Dermis blood vessel endothelial cell (primary cell): ENCODE data around the gene ZDHHC8. TPM values are rescaled to one million over a fixed set of nuclear protein-coding genes. Genes with fewer than 3 reads are reported as not detected.
A peak's percentile ranks its signal among the peaks of the same experiment; 100 is the strongest.

Experiments
- DNase-seq: peaks from one replicate; pipeline ENCODE4 v3.0.0; 2010
- total RNA-seq: library from RNA; depleted of rRNA; stranded (reverse); fragments of >200 nt; gene quantifications from 2 replicates; pipeline ENCODE4 v1.2.3, GENCODE V29; 2014

Gene ZDHHC8
- total RNA-seq, 1 donor from 2014 or later: 9.0 TPM

DNA sequence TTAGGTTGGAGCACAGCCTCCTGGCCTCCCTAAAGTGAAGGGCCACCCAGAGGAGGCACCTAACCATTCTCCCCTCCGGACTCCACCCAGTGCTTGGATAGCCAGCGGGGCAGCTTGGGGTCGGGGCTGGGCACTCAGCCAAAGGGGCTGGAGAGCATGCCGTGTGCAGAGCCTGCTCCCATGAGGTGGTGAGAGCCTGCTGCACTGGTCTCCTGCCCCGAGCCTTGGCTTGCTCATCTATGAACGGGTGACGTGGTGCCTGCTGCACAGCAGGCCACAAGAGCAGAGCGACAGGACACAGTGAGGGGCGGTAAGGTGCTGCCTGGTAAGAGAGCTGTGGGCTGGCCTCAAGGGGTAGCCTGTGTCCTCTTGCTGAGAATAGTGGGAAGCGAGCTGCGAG lies 33.3 kb downstream of the ZDHHC8 start:
- DNase-seq: no peak

DNA sequence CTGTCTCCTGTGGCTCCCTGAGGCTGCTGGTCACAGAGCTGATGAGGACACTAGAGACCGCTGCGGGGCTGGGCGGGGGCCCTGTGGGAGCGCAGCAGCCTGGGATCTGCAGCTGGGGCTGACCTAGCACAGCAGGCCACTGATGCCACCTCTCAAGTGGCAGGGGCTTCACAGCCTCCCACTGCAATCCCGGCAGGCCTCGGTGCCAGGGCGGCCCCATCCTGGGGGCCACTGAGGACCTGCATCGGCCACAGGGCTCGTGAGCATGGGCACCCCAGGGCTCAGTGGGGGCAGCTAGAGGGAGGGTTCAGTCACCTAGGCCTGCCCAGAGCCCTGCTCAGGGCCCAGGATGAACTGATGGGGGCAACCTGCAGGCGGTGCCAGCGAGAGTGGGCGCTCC lies 33.8 kb downstream of the ZDHHC8 start:
- no peak for DNase-seq

DNA sequence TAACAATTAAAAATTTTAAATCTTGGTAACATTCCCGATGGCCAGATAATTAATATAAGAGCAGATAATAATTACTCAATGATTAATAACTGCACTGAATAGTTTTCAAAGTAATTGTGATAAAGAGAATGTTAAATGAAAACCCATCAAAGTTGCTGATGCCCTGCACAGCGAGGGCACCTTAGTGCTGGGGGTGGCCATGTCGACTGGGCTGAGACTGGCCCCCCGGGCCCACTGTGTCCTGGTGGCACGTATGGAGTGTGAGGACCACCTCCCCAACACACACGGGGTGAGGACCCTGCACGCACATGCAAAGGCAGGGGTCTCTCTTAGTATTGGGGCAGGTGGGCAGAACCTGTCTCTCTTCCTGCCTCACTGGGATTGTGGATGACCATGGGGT lies 34.3 kb downstream of the ZDHHC8 start:
- DNase-seq: no peak

DNA sequence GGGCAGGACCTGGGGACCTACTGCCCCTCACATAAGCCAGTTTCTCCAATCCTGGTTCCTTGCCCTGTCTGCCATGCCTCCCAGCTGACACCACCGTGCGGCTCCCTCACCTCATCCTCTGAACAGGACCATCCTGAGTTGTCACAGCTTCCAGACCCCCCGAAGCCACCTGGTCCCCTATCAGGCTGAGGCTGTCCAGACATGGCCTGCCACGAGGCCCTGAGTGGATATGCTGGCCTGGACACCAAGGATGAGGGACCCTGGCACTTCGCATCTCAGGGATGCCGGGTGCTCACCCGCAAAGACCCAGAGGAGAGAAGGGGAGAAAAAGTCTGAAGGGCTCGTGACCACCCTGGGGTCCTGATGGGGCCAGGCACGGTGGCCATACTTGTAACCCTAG lies 35.1 kb downstream of the ZDHHC8 start:
- DNase-seq: no peak

DNA sequence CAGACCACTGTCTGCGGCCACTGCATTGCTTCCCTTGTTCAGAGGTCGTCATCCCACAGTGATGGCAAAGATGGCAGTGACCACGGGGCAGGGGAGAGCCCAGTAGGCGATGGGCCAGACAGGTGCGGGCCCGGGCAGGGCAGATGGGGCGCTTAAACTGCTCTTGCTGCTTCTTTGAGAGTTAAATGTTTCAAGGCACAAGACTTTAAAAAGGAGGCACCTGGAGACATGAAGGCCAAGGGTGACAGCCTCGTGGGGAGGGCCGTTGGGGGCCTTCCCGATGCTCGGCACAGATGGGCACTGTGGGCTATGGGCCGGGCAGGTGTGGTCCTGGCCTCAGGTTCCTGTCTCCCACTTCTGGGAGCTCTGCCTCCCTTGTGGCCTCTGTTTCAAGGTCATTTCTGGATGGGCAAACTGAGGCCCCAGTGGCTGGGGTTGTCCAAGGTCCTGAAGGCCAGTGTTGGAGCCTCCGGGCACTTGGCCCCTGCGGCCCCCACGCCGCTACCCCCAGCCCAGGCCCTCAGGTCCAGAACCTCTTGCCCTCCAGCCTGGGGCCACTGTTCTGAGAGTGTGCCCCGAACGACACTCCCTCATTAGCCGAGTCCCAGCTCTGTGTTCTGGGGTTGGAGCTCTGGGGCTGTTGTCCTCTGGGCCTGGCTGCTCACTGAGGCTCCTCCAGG lies 36.2 kb downstream of the ZDHHC8 start:
- no peak for DNase-seq

DNA sequence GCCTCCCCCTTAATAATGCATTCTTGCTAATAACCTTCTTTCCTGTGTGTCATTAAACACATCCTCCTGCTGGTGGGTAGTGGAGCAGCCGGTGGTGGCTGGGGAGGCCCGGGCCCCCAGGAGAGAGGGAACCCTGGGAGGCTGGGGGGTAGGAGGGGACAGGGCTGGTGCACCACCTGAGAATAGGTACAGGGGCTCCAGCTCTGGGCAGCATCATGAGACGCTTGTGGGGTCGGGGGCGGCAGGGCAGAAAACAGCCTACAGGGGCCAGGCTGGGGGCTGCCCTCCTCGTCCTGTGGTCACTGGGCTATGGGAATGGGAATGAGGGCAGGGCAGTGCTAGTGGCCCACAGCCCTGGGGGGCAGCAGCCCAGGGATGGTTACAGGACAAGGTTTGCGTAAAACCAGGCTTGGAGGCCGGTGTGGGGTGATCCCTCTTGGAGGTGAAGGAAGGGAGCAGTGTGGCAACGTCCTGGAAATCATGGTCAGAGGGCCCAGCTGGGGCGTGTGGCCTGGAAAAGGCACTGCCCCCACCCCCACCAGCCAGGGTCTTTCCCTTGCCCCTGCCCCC lies 37.7 kb downstream of the ZDHHC8 start:
- no peak for DNase-seq

DNA sequence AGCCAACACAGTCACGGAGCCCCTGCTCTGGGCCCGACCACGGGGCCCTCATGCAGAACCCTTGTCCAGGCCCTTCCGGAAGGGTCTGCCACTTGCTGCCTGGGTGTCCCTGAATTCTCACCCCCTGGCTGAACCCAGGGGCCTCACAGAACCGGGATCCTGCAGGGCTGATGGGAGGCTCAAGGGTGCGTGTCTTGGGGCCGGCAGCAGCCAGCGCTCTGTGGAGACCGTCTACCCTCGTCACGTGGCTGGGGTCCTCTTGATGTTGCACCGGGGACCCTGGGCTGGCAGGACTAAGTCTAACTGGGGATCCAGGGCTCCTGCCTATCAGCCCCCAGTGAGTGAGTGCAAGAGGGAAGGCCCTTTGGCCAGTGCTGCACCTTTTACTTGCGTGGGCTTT lies 38.6 kb downstream of the ZDHHC8 start:
- DNase-seq: no peak

DNA sequence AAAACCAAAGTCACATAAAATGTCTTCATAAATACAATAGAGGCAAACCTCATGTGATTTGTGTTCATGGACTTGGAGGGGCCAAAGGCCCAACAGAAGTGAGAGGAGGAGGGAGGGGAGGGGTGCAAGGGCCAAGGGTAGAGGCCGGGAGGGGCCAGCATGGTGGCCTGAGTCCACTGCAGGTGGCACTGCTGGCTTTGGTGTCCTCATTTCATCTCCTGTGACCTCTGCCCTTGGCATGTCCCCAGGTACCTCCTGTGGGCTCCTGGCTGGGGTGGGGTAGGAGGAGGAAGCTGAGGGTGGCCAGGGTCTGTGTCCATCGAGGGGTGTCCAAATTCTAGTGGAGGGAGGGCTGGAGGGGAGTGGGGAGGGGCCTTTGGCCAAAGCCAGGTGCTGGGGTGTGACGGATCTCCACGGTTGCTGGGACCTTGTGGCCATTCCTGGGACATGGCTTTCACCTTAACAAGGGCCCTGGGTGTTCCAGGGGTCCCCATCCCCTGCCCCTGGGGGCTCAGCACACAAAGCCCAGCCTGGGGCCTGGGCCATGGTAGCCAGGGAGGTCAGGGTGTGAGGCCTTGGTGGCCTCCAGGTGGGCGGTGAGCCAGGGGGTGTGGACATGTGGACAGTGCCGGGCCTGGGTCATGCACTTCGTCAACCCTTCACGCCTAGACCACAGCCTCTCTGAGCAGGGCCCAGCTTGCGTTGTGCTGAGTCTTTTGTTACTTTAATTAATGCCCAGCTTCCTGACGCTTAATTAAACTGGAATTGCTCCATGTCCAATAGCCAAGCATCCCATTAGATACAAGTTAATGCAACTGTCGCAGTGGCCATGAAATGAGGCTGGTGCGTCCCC lies 39.9 kb downstream of the ZDHHC8 start:
- DNase-seq: no peak

DNA sequence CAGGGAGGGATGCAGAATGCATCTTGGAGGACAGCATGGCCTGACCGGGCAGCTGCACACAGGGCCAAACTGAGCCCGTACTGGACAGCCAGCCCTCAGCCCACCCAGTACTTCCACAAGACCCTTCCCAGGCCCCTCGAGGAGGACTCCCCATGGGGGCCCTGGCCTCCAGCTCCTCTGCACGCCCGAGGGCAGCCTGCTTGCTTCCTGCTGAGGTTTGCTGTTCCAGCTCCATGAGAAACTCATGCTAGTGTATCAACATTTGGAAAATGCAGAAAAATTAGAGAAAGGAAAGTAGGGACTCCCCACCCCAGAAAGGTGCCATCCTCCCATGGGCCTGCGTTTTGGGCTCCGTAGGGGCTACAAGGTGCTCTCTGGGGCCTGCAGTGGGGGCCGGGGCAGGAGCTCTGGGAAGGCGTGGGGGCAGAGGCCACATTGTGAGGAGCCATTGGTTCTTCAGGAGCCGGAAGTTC lies 40.6 kb downstream of the ZDHHC8 start:
- no peak for DNase-seq

DNA sequence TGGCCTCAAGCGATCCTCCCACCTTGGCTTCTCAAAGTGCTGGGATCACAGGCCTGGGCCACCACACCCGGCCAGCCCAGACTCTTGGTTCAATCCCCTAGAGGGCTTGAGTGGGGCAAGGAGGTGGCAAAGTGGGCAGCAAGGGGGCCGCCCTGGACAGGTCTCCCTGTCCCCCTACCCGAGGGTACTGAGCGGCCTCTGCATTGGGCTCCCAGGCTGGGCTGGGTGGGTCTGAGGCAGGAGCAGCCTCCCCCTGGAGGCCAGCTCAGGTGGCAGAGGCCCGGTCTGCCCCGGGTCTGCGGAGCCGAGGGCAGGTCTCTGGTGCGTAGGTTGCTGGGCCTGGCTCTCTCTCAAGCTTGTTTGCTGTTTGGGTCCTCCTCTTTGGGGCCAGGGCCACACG lies 41.6 kb downstream of the ZDHHC8 start:
- no peak for DNase-seq

DNA sequence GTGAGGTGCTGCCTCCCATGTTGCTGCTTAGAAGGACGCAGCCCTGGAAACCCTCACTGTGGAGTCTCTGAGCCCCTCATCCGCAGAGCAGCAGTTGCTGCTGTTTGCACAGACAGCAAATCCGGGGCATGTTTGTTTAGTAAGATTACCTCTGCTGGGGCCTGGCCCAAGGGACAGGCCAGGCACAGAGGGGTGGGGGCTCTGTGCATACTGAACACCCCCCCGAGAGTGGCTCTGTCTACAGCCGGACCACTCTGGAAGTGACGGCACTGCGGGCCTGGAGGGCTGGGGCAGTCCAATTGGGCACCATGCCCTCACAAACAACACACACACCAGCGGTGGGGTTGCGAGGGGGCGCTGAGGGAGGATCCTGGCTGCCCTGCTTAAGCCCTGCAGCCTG lies 42.2 kb downstream of the ZDHHC8 start:
- no peak for DNase-seq

DNA sequence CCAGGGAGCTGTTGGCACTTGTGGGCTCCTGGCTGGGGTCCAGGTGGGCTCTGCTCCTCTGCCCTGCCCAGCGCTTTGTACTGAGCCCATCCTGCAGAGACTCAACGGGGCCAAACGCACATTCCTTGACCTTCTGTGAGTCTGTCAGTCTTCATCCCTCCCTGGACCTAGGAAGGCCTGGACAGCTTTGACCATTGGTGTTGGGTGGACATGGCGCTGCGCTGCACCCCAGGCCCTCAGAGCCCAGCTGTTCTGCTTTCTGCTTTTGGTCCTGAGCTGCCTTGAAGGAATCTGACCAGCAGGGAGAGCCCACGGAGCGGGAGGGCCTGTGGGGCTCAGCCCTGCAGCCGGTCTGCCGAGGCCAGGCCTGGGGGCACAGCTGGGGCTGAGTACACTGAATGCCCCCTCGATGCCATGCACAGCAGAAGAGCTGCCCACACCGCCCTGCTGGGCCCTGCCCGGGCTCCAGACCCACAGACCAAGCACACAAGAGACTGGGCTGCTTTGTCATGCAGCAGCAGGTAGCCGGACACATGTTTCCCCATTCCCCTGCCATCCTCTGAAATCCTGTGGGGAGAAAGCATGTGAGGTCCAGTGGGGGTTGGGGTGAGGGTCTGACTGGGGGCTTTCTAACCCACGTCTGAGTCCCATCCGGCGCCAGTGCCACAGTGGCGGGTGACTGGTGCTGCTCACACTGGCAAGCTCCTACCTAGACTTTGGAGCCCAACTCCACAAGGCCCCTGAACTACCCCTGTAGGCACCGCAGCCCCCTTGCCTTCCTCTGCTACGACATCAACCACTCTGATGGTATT lies 43.4 kb downstream of the ZDHHC8 start:
- peak; percentile 24 for DNase-seq

DNA sequence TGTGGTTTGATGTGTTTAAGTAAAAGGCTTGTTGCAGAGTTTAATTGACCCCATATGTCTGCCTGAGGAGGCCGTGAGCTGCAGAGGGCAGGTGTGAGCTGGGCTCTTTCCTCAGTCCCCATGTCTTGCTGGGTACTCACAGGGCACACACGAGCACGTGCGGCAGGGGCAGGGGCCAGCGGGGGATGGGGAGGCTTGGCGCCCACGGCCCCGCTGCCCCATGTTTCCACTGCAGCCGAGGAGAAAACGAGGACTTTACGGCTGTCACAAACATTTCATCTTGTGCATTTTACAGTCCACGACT lies 43.9 kb downstream of the ZDHHC8 start:
- DNase-seq: no peak

DNA sequence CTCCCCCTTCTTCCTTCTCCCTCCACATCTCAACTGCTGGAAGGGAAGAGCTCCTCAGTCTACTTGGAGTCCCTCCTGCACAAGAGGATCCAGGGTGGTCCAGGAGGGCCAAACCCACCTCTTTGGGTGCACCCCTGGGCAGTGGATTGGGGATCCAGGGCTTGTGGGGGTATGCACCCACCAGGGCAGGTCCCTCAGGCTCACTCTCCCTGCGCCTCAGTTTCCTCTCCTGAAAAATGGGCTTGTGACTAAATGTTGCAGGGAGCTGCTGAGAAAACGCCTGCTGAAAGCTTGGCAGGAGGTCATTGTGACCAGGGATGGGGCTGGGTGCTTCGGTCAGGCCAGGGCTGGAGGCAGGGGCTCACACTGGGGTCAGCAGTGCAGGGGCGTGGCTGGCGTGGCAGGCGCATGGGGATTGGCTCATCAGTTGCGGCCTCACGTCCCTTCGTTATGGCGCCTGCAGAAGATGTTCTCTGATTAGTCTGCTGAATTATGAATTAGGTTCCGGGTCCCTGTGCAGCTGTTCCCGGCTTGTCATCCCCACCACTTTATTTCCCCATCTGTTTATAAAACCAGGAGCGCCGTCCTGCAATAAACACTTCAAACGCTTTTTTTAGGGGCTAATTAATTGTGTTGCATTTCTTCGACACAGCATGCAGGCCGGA lies 44.9 kb downstream of the ZDHHC8 start:
- no peak for DNase-seq

DNA sequence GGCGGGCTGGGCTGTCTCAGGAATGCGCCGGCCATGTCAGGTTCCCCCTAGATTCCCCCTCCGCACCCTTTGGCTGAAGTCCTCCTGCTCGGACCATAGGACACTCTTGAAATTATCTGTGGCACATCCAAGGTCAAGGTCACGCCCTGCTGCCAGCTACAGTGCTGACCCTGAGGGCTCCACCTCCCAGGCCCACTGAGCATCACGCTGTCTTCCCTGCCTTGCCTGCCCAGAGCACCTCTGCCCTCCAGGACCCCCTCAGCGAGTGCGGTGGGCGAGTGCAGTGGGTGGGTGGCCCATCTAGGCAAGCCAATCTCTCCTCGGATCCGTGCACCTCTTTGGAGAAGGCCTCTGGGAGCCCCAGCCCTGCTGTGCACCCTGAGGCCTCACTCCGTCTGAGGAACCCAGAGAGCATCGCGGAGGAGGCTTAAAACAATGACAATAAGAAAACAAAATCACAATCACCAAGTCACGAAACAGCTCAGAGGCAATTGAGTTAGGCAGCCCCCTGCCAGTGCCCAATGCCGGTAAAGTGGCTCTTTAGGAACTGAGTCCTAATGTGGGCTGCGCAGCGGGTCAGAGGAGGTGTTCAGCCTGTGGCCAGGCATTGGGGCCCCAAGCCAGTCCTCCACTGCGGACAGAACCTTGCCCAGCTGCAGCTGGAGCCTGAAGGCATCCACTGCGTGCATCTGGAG lies 45.8 kb downstream of the ZDHHC8 start:
- DNase-seq: no peak

DNA sequence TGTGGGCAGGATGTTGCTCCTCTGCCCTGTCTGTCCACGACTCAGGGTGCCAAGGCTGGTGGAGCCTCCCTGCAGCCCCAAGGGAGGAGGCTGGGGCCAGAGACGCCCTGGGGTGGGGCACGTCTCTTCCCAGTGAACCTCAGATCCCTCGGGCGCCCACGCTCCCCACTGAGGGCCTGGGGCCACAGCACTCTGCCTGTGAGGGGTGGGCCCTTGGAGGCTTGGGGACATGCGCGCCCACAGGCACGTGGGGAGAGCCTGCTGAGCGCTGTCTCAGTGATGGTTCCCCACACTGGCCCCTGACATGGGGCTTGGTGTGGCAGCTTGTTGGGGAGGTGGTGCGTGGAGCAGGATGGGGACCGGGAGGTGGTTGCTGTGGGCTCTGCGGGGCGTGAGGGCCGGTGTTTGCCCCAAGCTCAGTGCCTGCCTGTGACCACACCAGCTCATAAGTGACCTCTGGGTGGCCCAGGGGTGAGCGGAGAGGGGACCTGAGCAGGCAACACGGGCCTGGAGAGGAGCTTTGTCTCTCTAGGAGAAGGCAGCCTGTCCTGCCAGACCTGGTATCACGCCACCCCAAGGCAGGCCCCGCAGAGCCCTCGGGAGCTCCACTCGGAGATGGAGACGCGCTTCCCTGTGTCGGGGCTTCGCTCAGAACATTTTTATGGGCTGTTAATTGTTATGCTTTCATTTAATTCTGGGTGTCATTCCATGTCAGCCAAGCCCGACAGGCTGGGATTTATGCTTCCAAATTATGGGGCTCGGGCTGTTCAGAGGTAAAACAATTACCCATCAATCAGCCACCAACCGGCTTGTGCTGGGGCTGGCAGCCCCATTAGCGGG lies 46.7 kb downstream of the ZDHHC8 start:
- DNase-seq: no peak

DNA sequence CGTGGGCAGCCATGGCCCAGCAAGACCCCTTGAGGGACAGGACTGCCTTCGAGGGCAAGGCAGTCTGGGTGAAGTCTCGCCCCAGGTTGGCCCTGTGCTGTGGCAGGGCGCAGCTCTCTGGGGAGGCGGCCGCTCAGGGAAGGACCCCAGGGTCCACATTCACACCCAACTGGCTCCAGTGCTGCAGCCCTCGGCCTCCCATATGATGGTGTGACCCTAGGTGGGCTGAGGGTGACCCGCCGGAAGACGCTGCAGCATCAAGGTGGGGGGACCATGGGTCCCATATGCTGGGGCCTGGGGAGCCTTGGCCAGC lies 47.3 kb downstream of the ZDHHC8 start:
- no peak for DNase-seq

DNA sequence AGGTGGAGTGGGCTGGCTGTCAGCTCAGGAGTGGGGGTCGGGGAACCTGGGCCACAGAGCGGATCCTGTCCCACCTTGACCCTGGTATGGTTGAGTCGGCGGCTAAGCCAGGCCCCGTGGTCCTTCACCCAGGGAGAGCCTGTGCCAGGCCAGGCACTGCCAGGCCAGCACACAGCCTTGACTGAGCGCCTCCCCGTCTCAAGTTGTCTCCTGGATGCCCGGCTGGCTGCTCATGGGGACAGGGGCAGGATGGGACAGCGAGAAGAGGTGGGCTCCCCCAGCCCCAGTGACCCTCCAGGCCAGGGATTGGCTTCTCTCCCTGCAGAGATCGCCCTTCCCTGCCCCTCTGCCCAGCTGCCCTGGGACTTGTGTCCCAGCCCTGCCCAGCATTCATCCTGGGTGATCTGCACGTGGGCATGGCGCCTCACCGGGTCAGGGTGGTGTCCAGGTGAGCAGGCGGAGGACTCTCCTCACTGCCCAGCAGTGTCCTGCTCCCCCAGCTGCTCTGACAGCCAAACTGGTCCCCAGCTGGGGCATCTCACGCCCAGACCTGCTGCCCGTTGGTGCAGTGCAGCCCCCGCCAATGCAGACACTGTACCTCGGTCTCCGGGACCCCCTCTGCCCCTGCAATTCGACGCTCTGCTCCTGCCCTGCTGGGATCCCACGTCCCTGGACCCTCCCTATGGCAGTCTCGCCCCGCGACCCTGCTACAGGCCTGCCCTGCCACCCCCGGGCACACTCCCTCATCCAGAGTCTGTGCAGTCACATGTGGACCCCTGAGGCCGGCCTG lies 48.0 kb downstream of the ZDHHC8 start:
- no peak for DNase-seq

DNA sequence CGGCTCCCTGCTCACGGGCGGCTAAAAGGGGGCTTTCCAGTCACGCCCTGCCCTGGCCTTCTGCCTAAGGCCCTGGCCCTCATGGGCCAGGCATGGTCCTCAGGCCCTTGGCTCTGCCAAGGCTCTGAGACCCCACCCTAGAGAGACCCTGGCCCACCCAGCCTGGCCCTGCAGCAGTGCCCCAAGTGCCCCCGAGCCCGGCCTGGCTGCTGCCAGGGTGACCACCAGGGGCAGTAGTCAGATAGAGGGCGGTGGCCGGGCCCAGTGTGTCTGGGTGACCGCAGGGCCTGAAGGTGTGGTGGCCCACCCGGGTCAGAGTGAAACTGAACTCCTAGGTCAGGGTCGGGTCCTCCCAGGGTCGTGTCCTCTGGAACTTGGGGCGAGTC lies 48.6 kb downstream of the ZDHHC8 start:
- no peak for DNase-seq

DNA sequence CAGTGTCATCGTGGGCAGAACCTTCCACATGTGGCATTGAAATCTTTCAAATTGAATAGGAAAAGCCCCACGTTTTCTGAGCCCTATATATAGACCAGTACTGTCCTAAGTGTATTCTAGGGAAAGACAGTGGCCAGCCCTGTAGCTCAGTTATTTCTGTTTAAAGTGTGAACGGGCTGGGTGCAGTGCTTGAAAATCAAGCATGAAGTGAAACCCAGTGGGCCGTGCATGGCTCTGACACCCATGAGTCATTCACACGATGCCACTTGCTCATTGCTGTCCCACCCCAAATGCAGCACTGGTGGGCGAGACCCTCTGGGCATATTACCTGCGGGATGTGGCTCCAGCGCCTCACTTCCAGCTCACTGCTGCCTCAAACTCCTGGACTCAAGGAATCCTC lies 49.0 kb downstream of the ZDHHC8 start:
- DNase-seq: no peak
